GM19455 (cell line): ENCODE data around the gene FHOD3.

Experiments
- ATAC-seq: cut with Tn5 transposase; IDR thresholded peaks from one replicate; pipeline ENCODE4 v1.9.1; 2021; ENCODE audit not compliant: unreplicated experiment

The FHOD3 gene

DNA sequence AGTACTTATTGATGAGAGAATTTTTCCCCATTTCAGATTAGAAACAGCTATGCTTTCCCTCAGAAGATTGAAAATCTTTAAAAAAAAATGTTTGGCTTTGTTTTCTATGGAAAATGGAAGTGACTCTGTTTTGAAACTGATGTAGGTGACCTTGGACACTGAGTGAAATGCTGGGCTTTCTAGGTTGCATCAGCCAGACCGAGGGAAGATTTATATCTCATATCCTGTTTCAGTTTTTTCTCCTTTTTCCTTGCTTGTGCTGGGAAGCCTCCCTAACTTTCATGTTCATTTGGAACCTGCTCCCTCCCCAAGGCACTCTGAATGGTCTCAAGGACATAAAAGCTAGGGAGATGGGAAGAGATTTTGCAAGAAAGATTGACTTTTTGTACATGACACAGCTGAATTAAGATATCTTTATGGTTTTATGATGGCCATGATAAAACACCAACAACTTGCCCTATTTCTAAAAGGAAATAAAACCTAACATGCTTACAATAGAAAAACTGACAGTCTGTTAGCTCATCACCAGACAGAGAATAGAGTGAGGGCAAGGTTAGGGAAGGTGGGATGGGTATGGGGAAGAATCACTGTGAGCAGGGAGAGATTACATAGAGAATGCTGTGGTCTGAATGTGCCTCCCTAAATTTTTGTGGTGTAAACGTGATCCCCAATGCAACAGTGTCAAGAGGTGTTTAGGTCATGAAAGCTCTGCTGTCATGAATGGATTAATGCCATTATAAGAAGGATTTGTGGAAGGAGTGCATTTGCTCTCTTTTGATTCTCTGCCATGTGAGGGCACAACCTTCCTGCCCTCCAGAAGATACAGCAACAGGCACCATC lies 281.6 kb downstream of the FHOD3 start:
- ATAC-seq = no peak

DNA sequence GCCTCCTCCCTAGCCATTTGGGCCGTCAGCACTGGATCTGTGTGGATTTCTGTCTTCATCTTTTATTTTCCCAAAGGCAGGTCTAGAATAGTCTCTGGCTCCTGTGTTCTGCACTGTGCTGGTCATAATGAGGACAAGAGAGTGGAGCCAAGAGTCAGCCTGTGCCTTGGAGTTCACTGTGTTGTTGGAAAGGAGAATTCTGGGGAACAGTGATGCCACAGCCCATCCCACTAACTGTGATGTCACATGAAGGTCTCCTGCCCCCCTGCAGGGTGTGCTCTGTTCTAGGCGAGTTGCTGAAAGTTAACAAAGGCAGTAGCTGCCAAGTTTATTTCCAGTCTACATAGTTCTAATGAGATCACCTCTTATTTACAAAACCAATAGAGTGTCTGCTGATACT lies 282.8 kb downstream of the FHOD3 start:
- no peak for ATAC-seq

DNA sequence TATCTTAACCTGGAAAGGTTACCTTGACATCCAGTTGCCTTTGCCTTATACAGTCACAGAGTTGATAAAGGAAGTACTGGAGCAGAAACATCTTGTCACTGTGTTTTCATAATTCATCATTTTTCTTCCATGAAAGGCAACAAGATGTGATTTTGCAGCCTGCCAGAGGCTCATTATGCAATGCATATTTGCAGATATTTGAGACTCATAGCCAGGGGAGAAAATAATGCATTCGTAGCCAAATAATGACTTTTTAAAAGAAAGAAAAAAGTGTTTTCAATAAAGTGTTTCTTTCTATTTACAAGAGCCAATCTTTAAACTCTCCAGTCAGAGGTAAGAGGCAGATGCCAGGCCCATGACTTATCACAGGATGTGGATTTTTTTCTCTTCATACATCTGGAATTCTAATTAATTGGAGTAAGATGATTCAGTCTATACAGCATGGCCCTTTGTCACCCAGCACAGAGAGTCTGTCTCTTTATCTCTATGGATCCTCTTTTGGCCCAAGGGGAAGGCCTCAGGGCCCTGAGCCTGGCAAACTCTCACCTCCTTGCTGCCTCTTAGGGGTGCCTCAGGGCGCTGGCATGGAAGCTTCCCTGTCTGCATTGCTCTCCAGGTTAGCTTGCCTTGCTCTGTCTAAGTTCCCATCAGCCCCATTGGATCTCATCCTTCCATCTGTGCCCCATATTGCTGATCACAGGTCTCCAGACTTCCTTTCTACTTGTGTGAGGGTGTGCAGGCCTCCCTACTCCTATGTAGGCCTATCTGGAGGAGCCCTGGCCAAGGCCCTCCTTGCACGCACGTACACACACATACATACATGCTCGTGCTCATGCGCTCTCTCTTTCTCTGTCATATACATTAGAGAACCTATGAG lies 283.6 kb downstream of the FHOD3 start:
- ATAC-seq = no peak

DNA sequence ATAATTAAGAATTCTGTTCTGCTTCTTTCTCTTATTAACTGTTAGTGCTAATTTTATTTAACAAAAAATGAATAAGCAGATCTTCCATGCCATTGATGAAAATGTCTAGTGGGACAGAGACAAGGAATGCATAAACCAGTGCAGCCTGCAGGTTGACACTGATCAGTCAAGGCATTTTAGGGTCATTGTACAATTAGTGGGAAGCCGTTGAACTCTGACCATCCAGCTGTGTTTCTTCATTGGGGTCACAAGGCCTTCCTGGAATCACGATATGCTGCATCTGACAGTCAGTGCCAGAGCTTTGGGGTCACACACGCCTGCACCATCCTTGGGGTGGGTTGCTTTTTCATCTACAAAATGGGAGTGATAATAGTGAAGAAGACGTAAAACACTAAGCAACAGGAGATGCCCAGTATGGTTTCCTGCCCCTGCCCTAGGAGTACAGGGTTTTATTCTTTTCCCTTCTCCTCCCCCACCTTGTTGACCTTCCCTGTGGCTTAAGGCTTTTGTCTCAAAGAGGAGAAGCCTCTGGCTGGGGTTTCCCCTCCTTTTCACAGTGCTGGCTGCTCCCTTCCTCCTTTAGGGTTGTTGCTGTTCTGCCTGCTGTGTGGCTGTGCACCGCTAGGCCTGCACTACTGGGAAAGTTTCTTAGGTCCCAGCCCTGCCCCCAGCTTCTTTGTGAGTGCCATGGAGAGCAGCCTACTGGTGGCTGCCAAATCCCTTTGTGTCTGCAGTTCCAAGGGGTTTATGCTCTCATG lies 285.7 kb downstream of the FHOD3 start:
- ATAC-seq = no peak

DNA sequence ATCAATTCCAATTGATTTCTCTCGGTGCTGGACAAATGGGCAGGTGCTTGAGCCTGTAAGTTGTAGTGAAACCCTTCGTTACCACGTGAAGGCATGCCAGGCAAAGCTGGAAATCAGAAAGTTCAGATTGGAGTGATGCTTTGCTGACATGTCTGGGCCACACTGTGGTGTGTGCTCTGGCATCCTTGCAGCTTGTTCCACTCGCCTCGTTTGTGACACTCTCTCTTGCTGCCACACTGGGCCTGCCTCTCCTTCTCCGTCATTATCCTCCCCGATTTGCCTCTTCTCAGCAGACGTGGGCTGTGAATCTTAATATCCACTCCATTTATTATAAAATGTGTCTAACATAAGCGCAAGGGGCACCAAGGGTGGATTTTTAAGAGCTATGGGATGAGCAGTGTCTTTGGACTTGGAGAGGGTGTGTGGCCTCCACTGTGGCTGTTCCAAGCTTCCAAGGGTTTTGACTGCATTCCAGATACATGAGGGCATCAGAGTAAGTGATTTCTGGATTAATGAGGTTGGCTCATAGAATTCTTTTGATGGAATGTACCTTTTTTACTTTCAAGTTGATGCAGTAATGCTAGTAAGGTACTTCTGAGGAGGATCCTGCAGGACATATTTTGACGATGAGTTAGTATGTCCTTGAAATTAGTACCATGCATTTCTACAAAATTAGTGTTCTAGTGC lies 292.5 kb downstream of the FHOD3 start:
- no peak for ATAC-seq

DNA sequence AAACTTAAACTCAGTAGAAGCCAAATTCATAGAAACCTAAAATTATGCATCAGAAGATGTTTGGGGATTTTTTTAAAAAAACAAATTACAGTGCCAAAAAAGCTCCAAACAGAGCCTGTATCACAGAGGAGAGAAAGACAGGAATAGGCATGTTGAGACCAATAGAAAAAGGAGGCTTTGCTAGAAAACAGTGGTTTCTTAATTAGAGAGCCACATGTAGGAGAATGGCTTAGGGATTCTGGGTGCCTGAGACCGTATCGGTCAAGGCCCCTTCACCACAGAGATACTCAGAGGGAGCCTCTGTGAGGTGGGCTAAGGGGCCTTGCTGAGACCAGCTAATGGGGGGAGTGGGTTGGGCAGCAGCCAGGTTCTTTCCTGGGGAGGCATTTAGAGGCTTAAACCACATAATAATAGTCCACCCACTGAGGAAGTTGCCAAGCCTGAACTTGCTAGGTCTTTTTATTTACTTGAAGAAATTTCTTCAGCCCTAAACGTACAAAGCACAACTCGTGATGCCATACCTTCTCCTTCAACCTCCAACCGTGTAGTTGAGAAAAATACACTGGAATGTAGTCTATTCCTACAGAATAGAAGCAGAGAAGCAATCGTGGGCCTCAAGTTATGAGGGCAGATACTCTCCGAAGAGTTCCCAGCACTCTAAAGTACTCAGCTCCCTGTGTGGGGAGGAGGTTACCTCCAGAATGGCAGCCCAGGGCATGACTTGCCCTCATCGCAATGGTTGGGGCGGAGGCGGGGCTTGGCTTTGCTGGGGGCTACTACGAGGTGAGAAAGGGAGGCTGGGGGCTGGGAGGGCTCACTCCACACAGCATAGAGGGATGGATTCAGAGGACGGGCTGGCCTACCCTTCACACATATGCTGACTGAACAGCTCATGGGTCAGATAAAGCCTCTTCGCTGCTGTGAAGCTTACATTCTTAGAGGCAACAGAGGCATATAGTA lies 293.4 kb downstream of the FHOD3 start:
- ATAC-seq = no peak

DNA sequence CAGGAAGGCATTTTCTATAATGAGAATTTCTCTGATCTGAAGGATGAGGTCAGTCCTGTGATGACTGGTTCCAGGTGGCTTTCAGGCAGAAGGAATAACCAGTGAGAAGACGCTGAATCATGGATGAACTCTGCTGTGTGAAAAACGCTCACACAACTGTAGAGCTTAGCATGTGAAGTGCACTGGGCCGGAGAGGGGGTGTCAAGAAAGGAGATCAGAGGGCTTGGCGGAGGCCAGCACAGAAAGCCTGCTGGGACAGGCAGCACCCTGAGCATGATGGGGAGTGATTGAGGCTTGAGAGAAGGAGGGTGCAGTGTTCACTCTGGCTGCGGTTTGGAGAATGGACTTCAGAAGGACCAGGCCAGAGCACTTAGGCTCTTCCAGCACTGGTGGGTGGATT lies 294.8 kb downstream of the FHOD3 start:
- ATAC-seq = no peak

DNA sequence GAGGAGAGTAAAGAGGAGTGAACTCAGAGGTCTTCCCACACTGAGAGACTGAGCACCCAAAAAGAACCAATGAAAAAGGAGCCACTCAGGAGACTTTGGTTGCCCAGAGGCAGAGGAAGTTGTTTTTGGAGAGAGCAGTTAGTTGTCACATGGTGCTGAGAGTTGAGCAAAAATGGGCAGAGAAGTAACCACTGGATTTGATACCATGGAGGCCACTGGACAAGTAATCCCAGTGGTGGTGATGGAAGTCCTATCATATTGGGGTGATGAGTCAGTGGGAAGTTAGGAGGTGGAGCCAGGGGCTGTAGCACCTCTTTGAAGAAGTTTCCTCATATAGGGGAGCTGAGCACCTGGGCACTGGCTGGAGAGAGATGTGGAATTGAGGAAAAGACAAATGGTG lies 295.5 kb downstream of the FHOD3 start:
- ATAC-seq = no peak

DNA sequence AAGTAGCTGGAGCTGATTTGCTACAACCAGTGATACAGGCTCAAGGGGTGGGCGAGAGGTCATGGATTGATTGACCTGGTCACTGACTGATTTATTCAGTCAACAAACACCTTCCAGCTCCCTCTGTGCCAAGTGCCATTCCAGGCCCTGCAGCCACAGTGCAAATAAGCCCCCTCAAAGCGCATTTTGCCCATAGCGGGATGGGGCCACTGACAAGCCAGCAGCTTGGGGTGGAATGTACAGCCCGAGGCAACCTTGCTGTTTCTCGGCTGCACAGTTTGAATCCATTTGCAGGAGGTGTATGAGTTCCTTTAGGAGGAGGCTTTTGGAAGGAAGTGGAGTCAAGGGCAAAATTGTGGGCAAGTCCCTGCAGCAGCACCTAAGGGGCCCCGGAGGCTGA lies 296.1 kb downstream of the FHOD3 start:
- ATAC-seq = no peak

DNA sequence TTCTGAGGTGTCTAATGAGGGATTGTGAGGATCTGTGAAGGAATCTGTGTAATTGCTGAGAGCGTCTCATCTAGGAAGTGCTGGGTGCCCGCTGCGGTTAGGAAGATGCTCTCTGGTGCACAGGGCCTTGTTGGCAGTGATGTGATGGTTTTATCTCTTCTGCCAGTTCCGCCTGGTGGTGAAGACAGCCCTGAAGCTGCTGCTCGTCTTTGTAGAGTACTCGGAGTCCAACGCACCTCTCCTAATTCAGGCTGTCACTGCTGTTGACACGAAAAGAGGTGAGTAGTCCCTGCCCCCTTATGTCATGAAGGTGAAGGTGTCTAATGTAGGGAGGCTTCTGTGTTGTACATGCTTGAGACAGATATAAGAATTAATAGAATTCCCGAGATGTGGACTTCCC lies 297.1 kb downstream of the FHOD3 start:
- ATAC-seq = no peak

DNA sequence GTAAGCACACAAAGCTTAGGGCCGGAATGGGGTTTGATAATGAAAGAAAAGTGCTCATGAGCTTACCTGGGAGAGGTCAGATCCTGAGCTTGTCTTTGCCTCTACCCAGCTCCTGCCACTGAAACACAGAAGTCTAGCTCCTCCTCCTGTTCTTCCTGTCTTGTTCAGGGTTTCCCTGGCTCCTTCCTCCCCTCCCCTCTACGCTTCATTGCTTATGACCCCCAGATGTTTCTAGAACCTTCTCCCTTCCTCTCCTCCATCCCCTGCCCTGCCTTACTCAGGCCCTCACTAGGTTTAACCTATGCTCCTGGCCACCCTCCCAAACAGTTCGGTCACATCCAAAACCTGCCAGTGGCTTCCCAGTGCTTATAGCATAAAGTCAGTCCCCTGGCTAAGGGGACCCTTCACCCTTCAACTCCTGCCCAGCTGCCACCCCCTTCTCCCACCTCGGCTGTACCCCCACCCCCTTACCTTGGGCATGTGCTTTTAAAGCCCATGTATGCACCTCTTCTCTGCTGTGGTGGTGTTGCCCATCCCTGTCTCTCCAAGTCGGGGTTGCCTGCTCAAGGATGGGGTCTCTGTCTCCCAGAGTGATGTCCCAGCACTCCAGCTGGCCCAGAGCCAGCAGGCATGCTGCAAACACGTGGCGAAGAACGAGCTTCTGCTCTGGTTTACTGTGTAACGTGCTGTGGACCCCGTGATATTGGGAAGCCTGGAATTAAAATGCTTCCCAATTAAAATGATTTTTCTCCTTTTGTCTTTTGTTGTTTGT lies 297.7 kb downstream of the FHOD3 start:
- ATAC-seq = no peak

DNA sequence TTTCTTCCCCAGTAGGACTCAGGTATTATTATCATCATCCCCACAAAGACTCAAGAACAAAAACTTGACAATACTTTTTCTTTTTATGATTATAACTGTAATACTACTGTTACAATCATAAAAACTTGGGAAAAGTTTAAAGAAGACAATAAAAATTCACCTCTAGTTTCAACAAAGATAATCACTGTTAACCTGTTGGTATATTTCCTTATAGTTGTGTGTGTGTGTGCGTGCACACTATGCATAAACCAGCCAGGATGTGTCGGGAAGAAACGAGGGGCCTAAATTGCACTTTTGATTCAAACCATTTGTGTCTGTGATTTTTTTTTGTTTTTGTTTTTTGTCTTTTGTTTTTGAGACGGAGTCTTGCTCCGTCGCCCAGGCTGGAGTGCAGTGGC lies 298.3 kb downstream of the FHOD3 start:
- ATAC-seq = no peak

DNA sequence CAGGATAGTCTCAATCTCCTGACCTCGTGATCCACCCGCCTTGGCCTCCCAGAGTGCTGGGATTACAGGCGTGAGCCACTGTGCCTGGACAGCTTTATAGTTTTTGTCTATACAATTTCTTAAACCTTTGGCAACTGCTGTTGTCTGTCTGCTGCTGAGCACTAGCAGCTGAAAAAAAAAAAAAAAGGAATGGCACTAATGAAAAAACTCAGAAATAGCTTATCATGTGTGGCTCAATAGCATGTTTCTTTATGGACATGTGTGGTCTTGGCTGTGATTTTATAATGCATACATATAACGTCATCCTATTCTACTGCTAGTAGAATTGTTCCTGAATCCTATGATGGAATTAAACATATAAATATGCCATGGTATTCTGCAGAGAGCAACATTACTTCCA lies 300.1 kb downstream of the FHOD3 start:
- no peak for ATAC-seq

DNA sequence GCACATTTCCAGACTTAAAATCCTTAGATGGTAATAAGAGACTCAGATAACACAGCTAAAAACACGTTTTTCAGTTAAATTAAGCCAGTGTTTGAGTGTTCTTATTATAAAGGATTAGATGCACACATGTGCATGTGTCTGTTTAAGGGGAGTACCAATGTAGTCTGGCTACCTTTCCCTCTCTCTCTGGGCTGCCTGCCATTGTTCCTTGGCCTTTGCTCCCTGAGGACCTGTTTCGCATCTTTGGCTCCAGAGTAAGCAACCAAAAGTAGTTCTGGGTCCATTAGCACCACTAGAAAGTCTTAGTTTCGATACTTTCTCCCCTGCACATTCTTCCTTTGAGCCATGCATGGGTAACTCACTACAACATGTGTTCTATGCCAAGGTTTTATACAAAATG lies 303.0 kb downstream of the FHOD3 start:
- no peak for ATAC-seq

DNA sequence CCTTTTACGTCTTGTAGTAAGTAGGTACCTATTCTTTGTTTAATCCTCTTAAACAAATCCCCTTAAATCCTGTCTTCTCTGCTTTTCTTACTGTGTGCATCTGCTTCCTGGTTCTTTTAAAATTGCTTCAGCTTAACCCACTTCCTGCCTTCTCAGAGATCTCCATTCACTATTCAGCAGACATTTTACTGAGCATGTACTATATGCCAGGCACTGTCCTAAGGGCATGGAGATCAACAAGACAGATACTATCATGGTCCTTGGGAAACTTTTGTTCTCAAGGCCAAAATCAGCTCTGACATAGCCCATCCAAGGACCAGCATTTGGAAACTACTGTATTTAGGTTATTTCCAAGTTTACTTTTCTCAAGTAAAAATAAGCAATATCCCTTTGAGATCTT lies 303.8 kb downstream of the FHOD3 start:
- ATAC-seq = no peak

DNA sequence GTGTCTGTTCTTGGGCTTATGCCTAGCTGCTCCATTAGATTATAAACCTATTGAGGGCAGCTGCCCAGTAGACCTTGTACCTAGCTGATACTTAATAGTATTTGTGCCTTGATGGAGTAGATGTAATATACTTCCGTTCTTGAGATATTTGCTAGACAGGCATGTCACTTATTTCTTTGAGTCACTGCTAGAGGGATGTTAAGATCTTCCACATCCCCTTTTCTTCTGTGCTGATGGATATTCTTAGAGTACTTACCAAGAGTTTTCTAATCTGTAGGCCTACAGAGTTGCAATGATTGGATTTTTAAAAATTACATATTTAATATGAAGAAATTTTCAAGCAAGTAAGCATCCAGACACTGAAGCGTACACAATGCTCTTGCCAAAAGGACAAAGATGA lies 304.6 kb downstream of the FHOD3 start:
- ATAC-seq = no peak

DNA sequence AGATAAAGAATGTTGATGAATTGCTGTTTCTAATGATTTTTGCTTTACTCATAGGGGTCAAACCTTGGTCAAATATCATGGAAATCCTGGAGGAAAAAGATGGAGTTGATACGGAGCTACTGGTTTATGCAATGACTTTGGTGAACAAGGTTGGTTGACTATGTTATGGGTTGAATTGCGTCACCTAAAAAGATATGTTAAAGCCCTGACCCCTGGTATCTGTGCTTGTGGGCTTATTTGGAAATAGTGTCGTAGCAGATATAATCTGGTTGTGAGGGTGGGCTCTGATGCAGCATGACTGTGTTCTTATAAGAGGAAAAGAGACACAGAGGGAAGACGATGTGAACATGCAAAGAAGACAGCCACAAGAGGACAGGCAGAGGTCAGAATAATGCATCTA lies 305.1 kb downstream of the FHOD3 start:
- no peak for ATAC-seq

DNA sequence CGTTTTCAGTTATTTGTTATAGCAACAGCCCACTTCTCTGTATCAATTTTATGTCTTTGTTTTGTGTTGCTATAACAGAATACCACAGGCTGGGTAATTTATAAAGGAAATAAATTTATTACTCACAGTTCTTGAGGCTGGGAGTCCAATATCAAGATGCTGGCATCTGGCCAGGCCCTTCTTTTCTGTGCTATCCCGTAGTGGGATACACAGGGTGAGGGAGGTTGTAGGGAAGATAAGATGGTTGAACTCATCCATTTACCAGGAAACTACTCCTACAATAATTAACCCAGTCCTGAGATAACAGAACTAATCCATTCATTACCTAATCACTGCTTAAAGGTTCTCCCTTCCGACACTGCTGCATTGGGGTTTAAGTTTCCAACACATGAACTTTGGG lies 310.6 kb downstream of the FHOD3 start:
- no peak for ATAC-seq

DNA sequence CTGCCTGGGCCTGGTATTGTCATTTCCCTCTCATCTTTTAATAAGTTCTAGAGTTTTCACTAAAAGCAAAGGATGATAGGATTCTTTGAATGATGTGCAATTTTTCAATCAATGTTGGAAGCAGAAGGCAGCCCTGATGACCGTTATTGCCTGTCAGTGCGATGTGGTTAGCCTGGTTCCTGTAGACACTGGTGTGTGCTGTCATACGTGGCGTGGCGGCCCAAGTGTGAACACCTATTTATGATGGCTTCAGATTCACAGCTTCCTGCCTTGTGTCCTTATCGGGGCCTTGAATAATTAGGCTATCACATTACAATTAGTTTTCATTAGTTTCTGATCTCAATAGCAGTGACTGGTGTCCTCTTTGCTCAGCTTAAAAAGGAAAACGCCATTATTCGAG lies 312.7 kb downstream of the FHOD3 start:
- ATAC-seq = no peak
